EH (cell line): ENCODE data around the gene TUB.

Source experiments
- DNase-seq: peaks from one replicate; pipeline ENCODE4 v3.0.0-alpha.2; 2015; ENCODE audit warnings: low read depth

Gene TUB

GRCh38 chr11:8108421-8108820 is 27.4 kb downstream of the TUB start:
- no peak for DNase-seq

DNA sequence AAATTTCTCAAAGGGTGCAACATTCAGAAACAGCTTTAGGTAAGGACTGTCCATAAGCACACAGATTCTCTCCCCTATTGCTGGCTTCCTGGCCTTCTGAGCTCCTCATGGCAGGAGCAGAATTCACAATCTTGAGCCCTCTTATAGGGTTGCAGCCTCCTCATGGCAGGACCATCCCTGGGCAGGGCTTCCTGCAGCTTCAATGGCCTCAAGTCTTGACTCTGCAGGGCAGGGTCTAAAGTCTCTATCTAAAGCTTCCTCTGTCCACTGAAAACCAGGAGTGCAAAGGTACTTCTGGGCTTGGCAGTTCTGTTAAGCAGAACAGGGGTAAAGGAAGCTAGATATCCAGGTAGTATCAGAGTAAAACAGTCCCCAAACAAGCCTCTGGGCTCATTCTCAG is 28.7 kb downstream of the TUB start:
- no peak for DNase-seq

DNA sequence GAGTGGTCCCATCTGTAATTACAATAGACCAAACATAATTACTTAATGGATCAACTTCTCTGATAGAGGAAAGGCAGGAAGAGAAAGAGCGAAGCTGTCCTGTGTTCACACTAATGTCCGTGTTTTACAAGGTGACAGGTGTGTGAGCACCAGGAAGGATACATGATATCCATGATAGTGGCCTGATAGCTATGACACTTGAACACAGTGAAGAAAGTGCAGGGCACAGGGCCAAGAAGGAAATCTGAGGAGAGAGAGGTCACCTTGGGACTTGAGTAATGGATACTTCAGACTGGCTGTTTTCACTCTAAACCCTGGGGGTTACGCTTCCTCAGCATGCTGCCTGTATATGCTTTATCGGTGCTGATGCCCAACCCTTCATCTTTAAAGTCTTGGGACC is 29.4 kb downstream of the TUB start:
- no peak for DNase-seq

DNA sequence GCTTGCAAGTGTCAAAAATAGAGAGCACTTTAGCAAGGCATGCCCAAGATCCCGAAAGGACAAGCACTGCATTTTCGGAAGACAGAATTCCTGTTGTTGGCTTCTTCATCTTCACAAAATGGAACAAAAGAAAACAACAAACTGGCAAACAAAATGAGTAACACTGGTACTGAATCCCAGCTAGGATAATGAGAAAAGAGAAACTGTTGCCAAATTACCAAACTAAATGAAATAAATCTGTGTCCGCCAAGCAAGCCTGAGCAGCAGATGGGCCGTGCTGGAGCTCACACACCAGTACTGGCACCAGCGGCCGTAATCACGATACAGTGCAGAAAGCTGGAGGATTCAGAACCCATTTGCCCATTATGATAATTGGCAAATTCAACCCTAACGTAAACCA is 30.6 kb downstream of the TUB start:
- no peak for DNase-seq

DNA sequence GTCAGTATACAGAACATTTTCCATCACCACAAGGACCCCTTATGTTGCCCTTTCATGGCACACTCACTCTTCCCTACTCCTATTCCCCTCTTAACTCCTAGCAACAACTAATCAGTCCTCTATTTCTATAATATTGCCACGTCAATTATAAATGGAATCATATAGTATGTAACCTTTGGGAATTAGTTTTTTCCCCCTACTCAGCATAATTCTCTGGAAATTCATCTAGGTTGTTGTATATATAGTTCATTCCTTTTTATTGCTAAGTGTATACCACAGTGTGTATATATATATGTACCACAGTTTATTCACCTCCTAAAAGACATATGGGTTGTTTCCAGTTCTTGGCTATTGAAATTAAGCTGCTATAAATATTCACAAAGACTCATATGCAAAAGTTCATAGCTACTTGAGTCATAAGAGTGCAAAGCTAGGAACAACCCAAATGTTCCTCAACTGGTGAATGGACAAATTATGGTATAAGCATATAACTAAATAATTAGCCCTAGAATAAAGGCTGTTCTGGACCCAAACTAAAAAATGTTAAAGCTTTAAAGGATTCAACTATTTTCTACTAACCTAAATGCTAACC is 41.3 kb downstream of the TUB start:
- DNase-seq: no peak

DNA sequence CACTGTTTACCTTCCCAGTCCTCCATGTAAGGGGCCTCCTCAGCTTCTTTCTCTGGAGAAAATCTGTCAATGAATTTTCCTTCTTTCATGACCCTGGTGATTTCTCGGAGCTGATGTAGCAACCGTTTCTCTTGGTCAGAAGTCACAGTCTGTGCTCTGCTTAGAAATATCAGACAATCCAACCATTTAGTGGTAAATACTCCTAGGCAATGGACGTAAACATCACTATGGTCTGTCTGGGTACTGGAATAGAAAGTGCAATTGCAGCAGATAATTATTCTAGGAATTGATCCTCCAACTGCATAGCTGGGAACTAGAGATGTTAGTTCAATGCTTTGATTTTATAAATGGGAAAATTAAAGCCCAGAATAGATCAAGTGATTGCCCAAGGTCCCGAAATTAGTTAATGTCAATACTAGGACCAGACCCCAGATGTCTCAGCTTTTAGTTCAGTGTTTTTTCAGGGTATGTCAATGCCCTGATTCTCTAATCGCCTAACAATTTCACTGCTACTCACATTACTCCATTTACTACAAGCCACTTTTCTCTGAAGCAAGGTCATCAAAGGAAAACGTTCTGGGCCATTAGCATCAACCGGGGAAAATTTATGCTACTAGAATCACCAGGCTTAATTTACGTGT is 45.8 kb downstream of the TUB start:
- no peak for DNase-seq

GRCh38 chr11:8127447-8127846 is 46.4 kb downstream of the TUB start:
- DNase-seq: no peak

GRCh38 chr11:8138526-8138925 is 57.5 kb downstream of the TUB start:
- DNase-seq: no peak

GRCh38 chr11:8149726-8150125 is 68.7 kb downstream of the TUB start:
- no peak for DNase-seq
